ENCODE measurements around the gene PMFBP1. TPM values are rescaled to one million over a fixed set of nuclear protein-coding genes. Genes with fewer than 3 reads are reported as not detected.

PMFBP1 gene
- total RNA-seq, 1 experiment from 2014 or later, result 2.7 TPM

- H3K4me2 ChIP-seq (ENCODE audit: insufficient read depth, insufficient read length, low read length), result no peak overlapping the region
- H3K4me3 Mint-ChIP-seq, result no peak overlapping the region
Measured at GRCh38 chr16:72164691-72165090, 7.3 kb downstream of the PMFBP1 start.

More at GRCh38 chr16:72164691-72165090, 7.3 kb downstream of the PMFBP1 start:
- peaks cover 2 to 3% of the 10 kb centered on the region in 2 experiments; a peak in 4 of 5 replicates for H3K9me3 Mint-ChIP-seq
- Histone ChIP-seq H3K79me2 (ENCODE audit: insufficient read depth, low read length) (no peaks in the 10 kb centered on the region), H3K56ac (ENCODE audit: insufficient read length, low read depth, low read length) (no peak overlapping the region), H4K91ac (ENCODE audit: insufficient read length, low read depth, low read length) (no peak overlapping the region), H3K23me2 (ENCODE audit: insufficient read length, low read depth, low read length, poor library complexity, severe bottlenecking) (no peaks in the 10 kb centered on the region), H2BK12ac (ENCODE audit: insufficient read length, low read depth, low read length) (no peak overlapping the region), H2AK5ac (ENCODE audit: insufficient read length, low read length) (no peak overlapping the region), H3K27me3 (ENCODE audit: insufficient read depth, low read length) (no peaks in the 10 kb centered on the region), H3K9ac (ENCODE audit: extremely low read depth, insufficient read length, low read length) (no peak overlapping the region), H3K14ac (ENCODE audit: insufficient read depth, low read length) (no peak overlapping the region), H3K27ac (ENCODE audit: insufficient read length, low read depth, low read length) (no peak overlapping the region), H3K4me1 (ENCODE audit: insufficient read depth, low read length) (no peaks in the 10 kb centered on the region), H2BK120ac (ENCODE audit: low read depth, low read length, poor library complexity, severe bottlenecking) (no peak overlapping the region), H3K79me1 (ENCODE audit: insufficient read depth, low read depth, low read length, poor library complexity, severe bottlenecking) (no peaks in the 10 kb centered on the region), H2BK15ac (ENCODE audit: low read depth, low read length) (no peak overlapping the region), H2AFZ (ENCODE audit: low read length) (no peak overlapping the region), H3T11ph (ENCODE audit: low read length) (no peak overlapping the region), H3K23ac (ENCODE audit: insufficient read length, low read depth, low read length) (no peak overlapping the region), H3K18ac (ENCODE audit: insufficient read length, low read depth, low read length) (no peak overlapping the region), H4K8ac (replicated peaks; ENCODE audit: insufficient read length, low read depth, low read length) (no peak overlapping the region), H2BK20ac (ENCODE audit: low read depth, low read length, poor library complexity, severe bottlenecking) (no peak overlapping the region), H3K4ac (ENCODE audit: low read depth, low read length) (no peak overlapping the region), H3K9me3 (ENCODE audit: control insufficient read depth, low read depth, low read length) (no peaks in the 10 kb centered on the region), H4K20me1 (ENCODE audit: control insufficient read depth, insufficient read depth, insufficient read length) (no peaks in the 10 kb centered on the region), H2BK5ac (ENCODE audit: insufficient read length, low read length) (no peak overlapping the region), H4K5ac (ENCODE audit: insufficient read length, low read depth, low read length) (no peak overlapping the region)
- no peak overlapping the region for H3K27ac Mint-ChIP-seq
- H3K27me3 Mint-ChIP-seq (ENCODE audit: low read depth), result peaks cover 3% of the 10 kb centered on the region; the same call in 1 of the 2 replicates
- peaks cover 15% of the 10 kb centered on the region in 2 experiments for H3K4me1 Mint-ChIP-seq
- no peak for DNase-seq
- H3K36me3 Mint-ChIP-seq (ENCODE audit: insufficient read depth in 1 of 3, low read depth in 3 of 3), result peaks cover 0 to 5% (median 4%) of the 10 kb centered on the region in 3 experiments; a peak in 5 of 7 replicates
- no CpG with 5 or more reads among the region's 5 CpGs for WGBS (ENCODE audit: extremely low coverage, insufficient read length, low lambda C conversion rate)
- no peak for TF ChIP-seq CTCF (conservative IDR thresholded peaks at IDR 0.05)
